ENCODE results near the gene TSTD1.
A peak's percentile ranks its signal among the peaks of the same experiment; 100 is the strongest.
"Not testable (repeated sequence)": the region's sequence is repeated elsewhere in the genome, so short reads cannot be mapped to it uniquely, and the experiment has no call there.

TSTD1 gene

DNA sequence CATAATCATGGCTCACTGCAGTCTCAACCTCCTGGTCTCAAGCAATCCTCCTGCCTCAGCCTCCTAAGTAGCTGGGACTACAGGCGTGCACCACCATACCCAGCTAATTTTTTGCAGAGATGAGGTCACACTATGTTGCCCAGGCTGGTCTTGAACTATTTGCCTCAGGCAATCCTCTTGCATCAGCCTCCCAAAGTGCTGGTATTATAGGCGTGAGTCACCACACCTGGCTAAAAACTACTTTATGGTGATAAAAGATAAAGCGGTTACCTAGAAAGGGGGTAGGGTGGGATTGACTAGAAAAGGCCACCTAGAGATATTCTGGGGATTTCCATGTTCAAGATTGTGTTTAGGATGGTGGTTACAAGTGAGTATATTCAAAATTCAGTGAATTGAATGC lies 5.0 kb downstream of the TSTD1 start:
- no peak for DNase-seq

DNA sequence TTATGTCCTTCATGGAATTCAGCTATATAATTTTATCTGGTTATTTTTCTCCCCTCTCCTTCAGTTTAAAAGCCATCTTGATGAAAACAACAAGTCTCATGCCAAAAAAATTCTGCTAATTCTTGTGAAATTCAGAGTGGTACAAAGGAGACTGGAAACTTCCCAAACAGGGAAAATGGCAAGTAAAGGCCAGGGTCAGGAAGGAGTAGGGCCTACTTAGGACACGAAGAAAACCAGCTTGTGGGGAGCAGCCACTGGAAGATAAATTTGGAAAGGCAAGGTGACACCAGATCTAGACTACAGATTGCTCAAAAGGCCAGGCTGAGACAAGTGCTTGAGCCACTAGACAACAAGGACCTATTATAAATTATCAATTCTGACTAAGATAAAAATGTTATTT lies 6.4 kb downstream of the TSTD1 start:
- DNase-seq = no peak

DNA sequence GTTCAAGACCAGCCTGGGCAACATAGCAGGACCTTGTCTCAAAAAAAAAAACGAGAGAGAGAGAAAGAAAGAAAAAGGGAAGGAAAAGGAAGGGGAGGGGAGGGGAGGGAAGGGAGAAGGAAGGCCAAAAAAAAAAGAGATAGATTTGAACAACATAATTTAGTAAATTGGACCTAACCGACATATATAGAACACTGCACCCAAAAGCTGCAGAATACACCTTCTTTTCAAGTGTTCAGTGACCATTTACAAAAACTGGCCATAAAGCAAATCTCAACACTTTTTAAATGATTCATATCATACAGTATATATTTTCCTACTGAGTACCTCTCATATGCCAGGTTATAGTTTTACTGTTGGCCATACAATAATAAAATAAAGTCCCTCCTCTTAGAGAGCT lies 6.9 kb downstream of the TSTD1 start:
- no peak for DNase-seq

DNA sequence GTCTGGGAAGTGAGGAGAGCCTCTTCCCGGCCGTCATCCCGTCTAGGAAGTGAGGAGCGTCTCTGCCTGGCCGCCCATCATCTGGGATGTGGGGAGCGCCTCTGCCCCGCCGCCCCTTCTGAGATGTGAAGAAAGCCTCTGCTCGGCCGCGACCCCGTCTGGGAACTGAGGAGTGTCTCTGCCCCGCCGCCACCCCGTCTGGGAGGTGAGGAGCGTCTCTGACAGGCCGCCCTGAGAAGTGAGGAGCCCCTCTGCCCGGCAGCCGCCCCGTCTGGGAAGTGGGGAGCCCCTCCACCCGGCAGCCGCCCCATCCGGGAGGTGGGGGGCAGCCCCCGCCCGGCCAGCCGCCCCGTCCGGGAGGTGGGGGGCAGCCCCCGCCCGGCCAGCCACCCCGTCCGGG lies 9.3 kb downstream of the TSTD1 start:
- not testable (repeated sequence) for DNase-seq

DNA sequence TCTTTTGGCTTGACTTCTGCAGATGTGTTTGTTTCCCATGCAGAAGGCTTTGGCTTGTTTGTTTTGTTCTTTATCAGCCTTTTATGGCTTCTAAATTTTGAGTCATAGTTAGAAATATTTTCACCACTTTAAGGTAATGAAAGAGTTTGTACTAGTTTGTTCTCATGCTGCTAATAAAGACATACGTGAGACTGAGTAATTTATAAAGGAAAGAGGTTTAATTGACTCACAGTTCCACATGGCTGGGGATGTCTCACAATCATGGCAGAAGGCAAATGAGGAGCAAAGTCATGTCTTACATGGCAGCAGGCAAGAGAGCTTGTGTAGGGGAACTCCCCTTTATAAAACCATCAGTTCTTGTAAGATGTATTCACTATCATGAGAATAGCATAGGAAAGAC lies 11.8 kb downstream of the TSTD1 start:
- not testable (repeated sequence) for DNase-seq

- not testable (repeated sequence) for DNase-seq
Observed at GRCh38 chr1:161022432-161022831, 16.3 kb downstream of the TSTD1 start.

GRCh38 chr1:161021970-161022353 lies 16.8 kb downstream of the TSTD1 start:
- DNase-seq = no peak

DNA sequence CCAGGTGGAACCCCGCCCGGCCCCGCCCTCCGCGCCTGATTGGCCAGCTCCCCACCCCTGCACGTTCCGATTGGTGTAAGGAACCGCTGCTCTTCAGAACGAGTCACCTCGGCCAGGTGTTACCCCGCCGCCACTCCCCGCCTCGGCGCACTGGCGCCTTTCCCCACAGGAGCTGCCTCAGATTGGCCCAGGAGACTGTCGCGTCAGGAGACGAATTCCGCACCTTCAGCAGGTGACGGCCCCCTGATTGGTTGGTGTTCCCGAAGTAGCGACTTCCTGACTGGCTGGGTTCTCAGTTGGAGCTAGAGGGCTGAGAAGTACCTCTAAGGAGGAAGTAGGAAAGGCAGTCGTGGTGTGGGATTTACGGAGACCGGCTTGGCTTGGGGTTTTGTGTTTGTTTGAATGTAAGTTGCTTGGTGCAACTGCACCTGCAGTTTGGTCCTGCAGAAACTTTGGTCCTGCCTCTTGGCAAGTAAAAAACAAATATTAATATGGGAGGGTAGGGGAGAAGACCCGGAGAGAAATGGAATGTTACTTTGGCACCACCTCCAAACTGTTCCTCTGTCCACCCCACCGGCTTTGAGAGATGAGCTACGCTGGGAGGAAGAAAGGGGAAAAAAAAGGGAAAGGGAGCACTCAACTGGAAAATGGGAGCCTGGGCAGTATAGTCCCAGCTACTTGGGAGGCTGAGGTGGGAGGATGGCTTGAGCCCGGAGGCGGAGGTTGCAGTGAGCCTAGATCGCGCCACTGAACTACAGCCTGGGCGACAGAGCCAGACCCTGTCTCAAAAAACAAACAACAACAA lies 17.4 kb downstream of the TSTD1 start:
- peak; percentile 75 for DNase-seq

GRCh38 chr1:161020509-161021164 lies 18.1 kb downstream of the TSTD1 start, which contains the start of gene F11R:
TSS of gene F11R (minus strand) at chr1:161021152. CDS start at chr1:161021073, 79 bp downstream.
- DNase-seq = peak; percentile 63

GRCh38 chr1:161019751-161020495 lies 18.8 kb downstream of the TSTD1 start:
- peak; percentile 30 for DNase-seq

DNA sequence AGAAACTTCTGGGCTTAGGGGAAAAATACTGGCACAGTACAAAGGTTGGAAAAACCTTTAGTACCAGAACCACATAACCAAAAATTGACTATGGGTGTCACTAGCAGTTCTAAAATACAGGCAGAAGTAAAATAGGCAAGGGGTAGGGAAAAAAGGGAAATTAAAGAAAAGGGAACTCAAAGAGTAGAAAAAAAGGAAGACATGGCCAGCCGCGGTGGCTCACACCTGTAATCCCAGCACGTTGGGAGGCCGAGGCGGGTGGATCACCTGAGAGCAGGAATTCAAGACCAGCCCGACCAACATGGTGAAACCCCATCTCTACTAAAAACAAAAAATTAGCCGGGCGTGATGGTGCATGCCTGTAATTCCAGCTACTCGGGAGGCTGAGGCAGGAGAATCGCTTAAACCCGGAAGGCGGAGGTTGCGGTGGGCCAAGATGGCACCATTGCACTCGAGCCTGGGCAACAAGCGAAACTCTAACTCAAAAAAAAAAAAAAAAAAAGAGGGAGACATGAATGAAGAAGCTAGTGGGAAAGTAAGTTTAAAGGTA lies 19.6 kb downstream of the TSTD1 start:
- DNase-seq = not testable (repeated sequence)

GRCh38 chr1:161018631-161018930 lies 20.2 kb downstream of the TSTD1 start:
- DNase-seq = no peak

DNA sequence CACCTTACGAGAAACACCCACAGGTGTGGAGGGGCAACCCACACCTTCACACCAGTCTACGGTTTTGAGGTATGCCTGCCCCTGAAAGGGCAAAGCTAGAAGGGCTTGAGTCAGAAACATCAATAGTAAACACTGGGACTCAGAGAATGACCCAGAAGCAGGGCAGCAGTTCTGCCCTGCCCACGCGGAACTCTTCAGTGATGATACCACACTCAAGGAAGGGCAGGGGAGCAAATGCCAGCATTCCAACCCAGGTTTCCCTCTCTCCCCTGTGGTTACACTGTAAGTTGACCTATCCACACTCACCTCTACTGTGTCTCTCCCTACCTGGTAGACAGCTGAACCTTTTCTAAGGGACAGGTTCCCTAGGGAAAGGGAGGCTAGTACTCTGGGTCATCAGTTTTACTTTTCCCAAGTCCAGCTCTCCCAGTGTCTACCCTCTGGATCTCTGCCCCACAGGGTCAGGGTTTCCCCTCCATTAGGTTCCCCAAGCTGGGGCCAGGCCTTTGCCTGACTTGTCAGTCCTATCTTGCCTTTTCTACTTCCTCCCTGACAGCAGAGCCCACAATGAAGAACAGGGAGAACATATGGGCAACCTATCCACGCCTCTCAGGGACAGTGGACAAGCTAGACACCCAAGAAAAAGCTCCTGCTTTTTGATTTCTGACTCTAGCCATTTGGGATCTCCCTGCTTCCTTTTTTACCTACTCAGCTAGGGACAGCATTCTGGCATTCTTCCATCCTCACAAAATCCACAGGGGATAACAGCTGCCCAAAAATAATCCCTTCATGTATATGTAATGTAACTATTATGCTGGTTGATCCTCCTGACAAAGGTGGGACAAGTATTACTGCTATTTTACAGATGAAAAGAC lies 20.8 kb downstream of the TSTD1 start:
- no peak for DNase-seq

DNA sequence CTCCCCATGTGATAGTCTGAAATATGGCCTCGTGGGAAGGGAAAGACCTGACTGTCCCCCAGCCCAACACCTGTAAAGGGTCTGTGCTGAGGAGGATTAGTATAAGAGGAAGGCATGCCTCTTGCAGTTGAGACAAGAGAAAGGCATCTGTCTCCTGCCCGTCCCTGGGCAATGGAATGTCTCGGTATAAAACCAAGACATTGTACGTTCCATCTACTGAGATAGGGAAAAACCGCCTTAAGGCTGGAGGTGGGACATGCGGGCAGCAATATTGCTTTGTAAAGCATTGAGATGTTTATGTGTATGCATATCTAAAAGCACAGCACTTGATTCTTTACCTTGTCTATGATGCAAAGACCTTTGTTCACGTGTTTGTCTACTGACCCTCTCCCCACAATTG lies 21.6 kb downstream of the TSTD1 start:
- not testable (repeated sequence) for DNase-seq

GRCh38 chr1:161016683-161017082 lies 22.1 kb downstream of the TSTD1 start:
- not testable (repeated sequence) for DNase-seq

GRCh38 chr1:161013488-161014230 lies 25.1 kb downstream of the TSTD1 start:
- DNase-seq = peak; percentile 96

DNA sequence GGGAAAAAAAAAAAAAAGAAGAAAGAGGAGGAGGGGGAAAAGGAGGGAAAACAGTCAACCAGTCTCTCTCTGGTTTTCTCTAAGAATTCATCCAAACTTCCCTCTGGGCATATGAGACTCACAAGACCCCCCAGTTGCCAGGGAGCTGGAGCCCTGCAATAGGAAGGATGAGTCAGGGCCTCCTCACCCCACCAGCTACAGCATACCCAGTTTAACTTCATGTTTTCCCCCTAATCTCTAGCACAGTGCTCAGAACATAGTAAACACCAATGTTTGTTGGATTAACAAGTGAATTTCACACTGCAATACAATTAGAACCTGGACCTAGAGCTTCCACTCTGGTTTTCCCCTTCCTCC lies 25.7 kb downstream of the TSTD1 start:
- DNase-seq = peak; percentile 73

- no peak for DNase-seq
Observed at GRCh38 chr1:161012420-161012819, 26.3 kb downstream of the TSTD1 start.

GRCh38 chr1:161009602-161010211 lies 29.1 kb downstream of the TSTD1 start:
- DNase-seq = no peak

DNA sequence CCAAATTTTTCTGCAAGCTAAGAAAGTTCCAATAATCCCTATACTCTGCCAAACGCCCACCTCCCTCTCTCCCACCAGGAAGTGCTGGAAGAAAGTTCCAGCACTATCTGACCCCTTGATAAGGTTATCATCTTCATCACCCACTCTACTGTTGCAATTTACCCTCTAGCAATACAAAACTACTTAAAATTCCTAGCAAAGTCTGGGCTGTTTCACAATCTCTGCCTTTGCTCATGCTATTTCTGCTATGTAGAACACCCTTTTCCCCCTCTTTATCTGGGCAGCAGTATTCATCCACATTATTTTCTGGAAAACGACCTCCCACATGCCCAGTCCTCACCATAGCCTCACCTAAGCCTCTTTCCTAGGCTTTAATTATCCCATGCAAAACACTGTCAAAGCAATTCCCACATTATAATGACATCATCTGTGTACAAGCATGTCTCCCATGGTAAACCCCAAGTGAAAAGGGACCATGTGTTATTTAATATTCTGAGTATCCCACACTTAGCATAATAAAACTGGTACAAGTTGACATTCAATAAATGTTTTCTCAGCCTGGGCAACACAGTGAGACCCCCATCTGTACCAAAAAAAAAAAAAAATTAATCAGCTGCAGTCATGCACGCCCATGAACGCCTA lies 29.8 kb downstream of the TSTD1 start:
- DNase-seq = no peak

DNA sequence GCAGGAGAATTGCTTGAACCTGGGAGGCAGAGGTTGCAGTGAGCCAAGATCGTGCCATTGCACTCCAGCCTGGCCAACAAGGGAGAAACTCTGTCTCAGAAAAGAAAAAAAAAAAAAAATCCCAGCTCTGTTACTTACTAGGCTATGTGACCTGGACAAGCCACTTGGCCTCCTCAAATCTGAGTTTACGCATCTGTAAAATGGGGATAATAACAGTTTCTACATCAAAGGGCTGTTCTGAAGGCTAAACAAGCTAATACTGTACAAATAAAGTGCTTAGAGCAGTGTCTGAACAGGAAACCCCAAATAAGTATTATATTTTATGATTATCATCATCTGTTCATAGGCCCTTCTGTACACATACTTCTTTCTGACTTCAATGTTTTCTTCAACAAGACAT lies 31.4 kb downstream of the TSTD1 start:
- no peak for DNase-seq

Measured in KG1 (cell line).